ENCODE data around the gene SLC39A11. TPM values are rescaled to one million over a fixed set of nuclear protein-coding genes. Genes with fewer than 3 reads are reported as not detected.

Gene SLC39A11
- total RNA-seq, 2 experiments from 2014 or later = 17.0 to 17.3 TPM

DNA sequence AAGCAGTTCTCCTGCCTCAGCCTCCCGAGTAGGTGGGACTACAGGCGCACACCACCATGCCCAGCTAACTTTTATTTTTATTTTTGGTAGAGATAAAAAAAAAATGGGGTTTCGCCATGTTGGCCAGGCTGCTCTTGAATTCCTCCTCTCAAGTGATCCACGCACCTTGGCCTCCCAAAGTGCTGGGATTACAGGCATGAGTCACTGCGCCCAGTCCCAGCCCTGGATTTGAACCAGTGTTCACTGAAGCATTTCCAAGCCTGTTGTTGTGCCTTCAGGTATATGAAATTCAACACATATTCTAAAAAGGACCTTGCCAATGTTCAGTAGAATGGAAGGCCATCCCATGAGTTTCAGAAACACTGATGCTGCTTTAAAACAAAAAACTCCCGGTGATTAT is 165.3 kb downstream of the SLC39A11 start:
- Mint-ChIP-seq H3K4me1 (peaks cover 15% of the 10 kb centered on the region), H3K27ac (no peak overlapping the region), H3K9me3 (no peaks in the 10 kb centered on the region), H3K27me3 (no peaks in the 10 kb centered on the region), H3K4me3 (no peak overlapping the region), H3K36me3 (ENCODE audit: low read depth) (no peaks in the 10 kb centered on the region)
- ChIA-PET POLR2A (no interaction called here), CTCF (no interaction called here)
- no peak for DNase-seq

DNA sequence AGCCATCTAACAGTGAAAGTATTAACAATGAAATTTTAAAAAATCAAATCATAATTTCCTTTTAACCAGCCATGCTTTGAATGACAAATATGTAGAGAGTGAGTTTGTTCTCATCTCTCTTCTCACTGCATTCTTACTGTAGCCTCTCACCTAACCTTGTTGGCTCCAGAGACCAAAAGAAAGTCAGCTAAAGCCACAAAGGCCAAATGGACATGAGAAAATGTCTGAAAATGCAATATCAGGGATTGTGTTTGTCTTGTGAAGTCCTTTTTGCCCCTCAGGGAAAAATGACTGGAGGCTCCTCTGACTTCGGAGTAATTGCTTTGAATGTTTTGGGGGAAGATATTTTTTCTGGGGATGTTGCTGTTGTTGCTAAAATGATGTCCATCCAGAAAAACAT is 166.3 kb downstream of the SLC39A11 start:
- Mint-ChIP-seq H3K27ac (no peak overlapping the region), H3K4me3 (no peak overlapping the region), H3K36me3 (ENCODE audit: low read depth) (no peaks in the 10 kb centered on the region), H3K9me3 (no peaks in the 10 kb centered on the region), H3K27me3 (no peaks in the 10 kb centered on the region), H3K4me1 (peaks cover 6% of the 10 kb centered on the region)
- DNase-seq = no peak
- ChIA-PET POLR2A (no interaction called here), CTCF (no interaction called here)

DNA sequence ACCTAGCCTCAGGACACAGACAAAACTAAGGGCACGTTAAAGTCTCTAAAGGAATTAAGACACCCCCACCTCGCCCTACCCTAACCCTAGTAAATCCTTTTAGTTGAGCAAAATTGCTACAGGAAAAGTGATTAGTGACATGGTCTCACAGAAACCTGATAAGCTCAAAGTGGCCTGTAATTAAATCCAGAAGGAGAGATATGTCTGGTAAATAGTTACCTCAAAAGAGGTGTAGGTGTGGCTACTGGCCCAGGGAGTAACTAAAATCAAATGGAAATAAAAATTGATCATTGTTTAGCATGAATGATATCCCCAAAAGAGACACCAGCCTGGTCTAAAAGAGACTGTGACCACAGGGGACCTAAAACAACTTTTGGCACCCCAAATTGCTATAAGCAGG is 168.3 kb downstream of the SLC39A11 start:
- DNase-seq = no peak
- no peaks in the 10 kb centered on the region for H3K36me3 Mint-ChIP-seq (ENCODE audit: low read depth)
- CTCF ChIA-PET = no interaction called here
- no peaks in the 10 kb centered on the region for H3K9me3 Mint-ChIP-seq
- H3K4me1 Mint-ChIP-seq = no peaks in the 10 kb centered on the region
- no peak overlapping the region for H3K4me3 Mint-ChIP-seq
- no peak overlapping the region for H3K27ac Mint-ChIP-seq
- no peaks in the 10 kb centered on the region for H3K27me3 Mint-ChIP-seq
- POLR2A ChIA-PET = no interaction called here

DNA sequence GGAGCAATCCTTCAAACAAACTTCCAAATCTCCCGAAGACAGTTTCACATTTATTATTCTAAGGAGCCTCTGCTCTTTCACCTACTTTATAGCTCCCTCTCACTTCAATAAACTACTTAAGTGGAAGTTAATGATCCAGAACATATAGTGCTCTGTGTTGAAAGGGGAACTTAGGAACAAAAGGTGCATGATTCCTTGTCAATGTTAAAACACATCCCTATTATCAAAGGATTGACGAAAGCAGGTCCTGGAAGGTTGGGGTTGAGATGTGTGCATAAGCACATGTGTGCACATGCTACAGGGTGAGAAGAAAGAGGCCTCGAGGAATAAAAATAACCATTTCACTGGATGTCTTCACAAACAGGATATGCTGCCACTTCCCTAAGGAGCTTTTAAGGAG is 170.3 kb downstream of the SLC39A11 start:
- H3K4me3 Mint-ChIP-seq = no peak overlapping the region
- DNase-seq = no peak
- no peaks in the 10 kb centered on the region for H3K9me3 Mint-ChIP-seq
- no peaks in the 10 kb centered on the region for H3K27me3 Mint-ChIP-seq
- ChIA-PET POLR2A (no interaction called here), CTCF (no interaction called here)
- H3K27ac Mint-ChIP-seq = no peak overlapping the region
- no peaks in the 10 kb centered on the region for H3K4me1 Mint-ChIP-seq
- no peaks in the 10 kb centered on the region for H3K36me3 Mint-ChIP-seq (ENCODE audit: low read depth)

DNA sequence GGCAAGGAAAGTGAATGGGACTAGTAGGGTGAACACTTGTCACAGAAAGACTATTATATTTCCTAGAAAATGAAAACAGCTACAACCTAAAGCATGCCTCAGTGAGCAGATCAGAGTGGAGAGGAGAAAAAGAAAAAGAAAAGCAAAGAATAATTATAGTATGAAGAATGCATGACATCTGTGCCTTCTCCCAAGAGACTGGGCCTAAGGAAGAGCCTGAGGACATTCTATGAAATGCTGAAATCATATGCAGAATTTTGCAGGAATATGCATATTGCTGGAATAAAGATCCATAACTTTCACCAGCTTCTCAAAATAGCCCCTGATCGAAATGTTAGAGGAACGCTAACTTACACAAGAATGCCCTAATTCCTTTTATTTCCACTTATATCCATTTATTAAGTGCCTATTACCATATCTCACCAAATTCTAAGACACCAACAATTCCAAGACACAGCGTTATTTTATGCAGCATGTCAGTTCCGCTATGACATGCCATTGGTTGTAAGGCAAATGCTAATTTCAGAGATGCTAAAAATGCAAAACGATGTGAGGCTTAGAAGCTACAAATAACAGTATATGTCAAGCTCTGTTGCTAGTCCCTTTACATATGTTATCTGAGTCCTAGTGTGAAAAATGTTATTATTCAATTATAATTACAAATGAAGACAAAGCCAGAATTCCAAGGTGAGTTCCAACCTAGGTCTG is 171.0 kb downstream of the SLC39A11 start:
- no peak overlapping the region for H3K4me3 Mint-ChIP-seq
- H3K9me3 Mint-ChIP-seq = no peaks in the 10 kb centered on the region
- ChIA-PET CTCF (no interaction called here), POLR2A (no interaction called here)
- H3K27ac Mint-ChIP-seq = no peak overlapping the region
- no peaks in the 10 kb centered on the region for H3K4me1 Mint-ChIP-seq
- no peaks in the 10 kb centered on the region for H3K27me3 Mint-ChIP-seq
- H3K36me3 Mint-ChIP-seq (ENCODE audit: low read depth) = no peaks in the 10 kb centered on the region
- DNase-seq = no peak

DNA sequence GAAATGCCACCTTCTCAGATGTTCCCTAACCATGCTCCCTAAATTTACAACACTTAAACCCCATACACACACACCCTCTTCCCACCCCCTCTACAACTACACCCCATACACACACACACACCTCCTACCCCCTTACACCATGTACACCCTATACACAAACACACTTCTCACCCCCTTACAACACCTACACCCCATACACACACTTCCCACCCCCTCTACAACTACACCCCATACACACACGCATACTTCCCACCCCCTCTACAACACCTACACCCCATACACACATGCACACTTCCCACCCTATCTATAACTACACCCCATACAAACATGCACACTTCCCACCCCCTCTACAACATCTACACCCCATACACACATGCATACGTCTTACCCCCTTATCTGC is 172.0 kb downstream of the SLC39A11 start:
- H3K27me3 Mint-ChIP-seq = no peaks in the 10 kb centered on the region
- no peak for DNase-seq
- no peaks in the 10 kb centered on the region for H3K36me3 Mint-ChIP-seq (ENCODE audit: low read depth)
- ChIA-PET CTCF (no interaction called here), POLR2A (no interaction called here)
- no peak overlapping the region for H3K27ac Mint-ChIP-seq
- no peak overlapping the region for H3K4me3 Mint-ChIP-seq
- no peaks in the 10 kb centered on the region for H3K4me1 Mint-ChIP-seq
- H3K9me3 Mint-ChIP-seq = no peaks in the 10 kb centered on the region

DNA sequence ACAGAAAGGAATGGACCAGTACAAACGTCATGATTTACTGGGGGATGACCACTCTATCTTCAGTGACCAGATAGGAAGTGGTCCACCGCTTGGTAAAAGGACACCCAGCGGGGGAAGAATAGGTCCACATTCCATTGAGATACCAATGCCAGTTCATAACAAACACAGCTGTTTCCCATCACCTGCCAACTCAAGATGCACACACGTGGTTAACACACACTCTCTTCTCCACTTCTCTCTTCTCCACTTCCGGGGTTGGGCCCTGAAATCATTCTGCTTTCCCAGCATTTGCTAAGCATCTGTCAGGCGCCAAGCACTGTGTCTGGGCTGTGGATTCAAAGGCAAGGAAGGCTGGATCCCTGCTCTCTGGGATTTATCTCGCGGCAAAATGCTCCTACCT is 175.5 kb downstream of the SLC39A11 start:
- no peaks in the 10 kb centered on the region for H3K27me3 Mint-ChIP-seq
- no peak for DNase-seq
- no peaks in the 10 kb centered on the region for H3K4me1 Mint-ChIP-seq
- CTCF ChIA-PET = no interaction called here
- H3K27ac Mint-ChIP-seq = no peak overlapping the region
- H3K9me3 Mint-ChIP-seq = no peaks in the 10 kb centered on the region
- H3K4me3 Mint-ChIP-seq = no peak overlapping the region
- no peaks in the 10 kb centered on the region for H3K36me3 Mint-ChIP-seq (ENCODE audit: low read depth)
- POLR2A ChIA-PET = no interaction called here

DNA sequence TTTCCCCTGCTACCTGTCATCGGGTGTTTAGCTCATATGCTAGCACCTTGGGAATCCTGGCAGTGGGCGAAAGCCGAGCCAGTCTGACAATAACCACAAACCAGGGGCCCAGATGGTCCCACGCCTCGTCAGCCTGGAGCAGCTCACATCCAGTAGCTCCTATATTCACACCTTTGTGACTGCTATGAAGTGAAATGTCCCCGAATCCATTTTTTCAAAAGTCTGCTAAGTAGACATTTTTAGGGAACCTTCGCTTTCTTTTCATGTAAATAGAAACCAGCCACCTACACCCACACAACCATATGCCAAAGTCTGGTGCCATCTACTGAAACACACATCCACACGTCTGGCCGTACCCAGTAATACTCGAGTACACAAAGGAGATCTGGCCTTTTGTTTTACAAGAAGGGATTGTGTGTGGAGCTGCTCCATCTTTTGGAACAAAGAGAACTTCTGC is 176.8 kb downstream of the SLC39A11 start:
- CTCF ChIA-PET = interaction anchor here (0.7 to 1.4 kb wide), 2 partner anchors 188 to 359 kb away, joined by 3 to 4 read pairs; no protein-coding TSS in a partner anchor
- H3K4me1 Mint-ChIP-seq = no peaks in the 10 kb centered on the region
- H3K27ac Mint-ChIP-seq = no peak overlapping the region
- POLR2A ChIA-PET = no interaction called here
- no peaks in the 10 kb centered on the region for H3K9me3 Mint-ChIP-seq
- DNase-seq = no peak
- no peak overlapping the region for H3K4me3 Mint-ChIP-seq
- no peaks in the 10 kb centered on the region for H3K27me3 Mint-ChIP-seq
- no peaks in the 10 kb centered on the region for H3K36me3 Mint-ChIP-seq (ENCODE audit: low read depth)

DNA sequence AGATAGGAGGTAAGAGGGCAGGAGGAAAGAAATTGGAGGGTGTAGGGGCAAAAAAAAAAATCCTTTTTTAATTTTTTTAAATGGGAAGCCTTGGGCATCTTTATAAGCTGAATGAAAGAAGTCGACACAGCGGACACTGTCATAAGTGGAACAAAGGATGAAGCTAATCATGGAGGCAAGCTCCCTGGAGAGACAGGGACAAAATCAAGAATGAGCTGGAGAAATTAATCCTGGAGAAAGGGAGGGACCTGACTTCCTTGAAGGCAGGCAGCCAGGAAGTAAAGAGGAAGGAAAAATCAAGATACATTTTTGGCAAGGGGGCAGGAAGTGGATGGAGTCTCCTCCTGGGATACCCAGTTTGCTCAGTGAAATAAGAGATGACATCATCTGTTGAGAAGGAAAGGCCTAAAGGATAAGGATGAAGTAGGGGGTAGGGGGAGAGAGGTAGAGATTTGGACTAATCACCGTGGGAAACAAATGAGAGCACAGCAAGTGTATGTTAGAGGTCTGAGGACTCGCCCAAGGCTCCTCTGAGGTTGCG is 179.3 kb downstream of the SLC39A11 start:
- H3K9me3 Mint-ChIP-seq = no peaks in the 10 kb centered on the region
- no peaks in the 10 kb centered on the region for H3K27me3 Mint-ChIP-seq
- no peak overlapping the region for H3K4me3 Mint-ChIP-seq
- no peak overlapping the region for H3K27ac Mint-ChIP-seq
- CTCF ChIA-PET = no interaction called here
- H3K4me1 Mint-ChIP-seq = no peaks in the 10 kb centered on the region
- no peak for DNase-seq
- no peaks in the 10 kb centered on the region for H3K36me3 Mint-ChIP-seq (ENCODE audit: low read depth)
- POLR2A ChIA-PET = no interaction called here

DNA sequence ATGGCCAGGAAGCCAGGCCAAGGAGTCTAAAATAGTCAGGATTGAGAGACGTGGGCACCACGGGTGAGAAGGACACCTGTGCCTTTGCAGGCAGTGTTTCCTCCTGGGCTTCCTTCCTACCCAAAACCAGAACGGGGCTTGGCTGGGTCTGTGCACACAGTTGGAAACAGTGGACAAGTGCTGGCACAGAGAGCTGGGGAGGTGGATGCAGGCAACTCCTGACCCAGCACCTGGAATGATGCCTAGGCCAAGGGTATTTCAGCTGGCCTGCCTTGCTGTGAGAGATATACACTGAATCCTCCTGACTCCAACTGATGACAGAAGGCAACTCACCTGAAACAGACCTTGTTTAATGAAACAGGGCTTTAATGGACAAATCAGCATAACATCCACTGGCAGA is 186.2 kb downstream of the SLC39A11 start:
- ChIA-PET CTCF (no interaction called here), POLR2A (no interaction called here)
- no peaks in the 10 kb centered on the region for H3K4me1 Mint-ChIP-seq
- H3K27ac Mint-ChIP-seq = no peak overlapping the region
- DNase-seq = no peak
- no peak overlapping the region for H3K4me3 Mint-ChIP-seq
- H3K27me3 Mint-ChIP-seq = no peaks in the 10 kb centered on the region
- no peaks in the 10 kb centered on the region for H3K9me3 Mint-ChIP-seq
- no peaks in the 10 kb centered on the region for H3K36me3 Mint-ChIP-seq (ENCODE audit: low read depth)

DNA sequence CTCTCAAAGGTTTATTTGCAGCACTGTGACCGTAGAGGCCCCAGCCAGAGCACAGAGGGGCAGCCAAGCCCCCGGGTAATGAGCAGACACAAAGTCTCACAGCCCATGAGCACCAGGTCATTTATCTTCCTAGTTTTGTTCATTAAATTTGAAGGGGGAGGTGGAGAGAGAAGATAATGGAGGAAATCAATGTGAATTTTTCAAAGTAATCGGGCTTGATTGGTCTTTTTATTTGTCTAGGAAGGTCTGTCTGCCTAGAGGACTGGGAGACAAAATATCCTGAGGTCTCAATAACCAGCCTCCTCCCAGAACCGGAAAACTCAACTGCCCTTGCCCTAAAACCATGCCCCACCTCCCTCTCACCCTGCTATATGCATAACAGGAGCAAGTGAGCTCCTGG is 189.0 kb downstream of the SLC39A11 start:
- H3K4me3 Mint-ChIP-seq = no peak overlapping the region
- POLR2A ChIA-PET = no interaction called here
- H3K36me3 Mint-ChIP-seq (ENCODE audit: low read depth) = no peaks in the 10 kb centered on the region
- CTCF ChIA-PET = no interaction called here
- no peaks in the 10 kb centered on the region for H3K9me3 Mint-ChIP-seq
- no peaks in the 10 kb centered on the region for H3K4me1 Mint-ChIP-seq
- no peak overlapping the region for H3K27ac Mint-ChIP-seq
- no peak for DNase-seq
- no peaks in the 10 kb centered on the region for H3K27me3 Mint-ChIP-seq

DNA sequence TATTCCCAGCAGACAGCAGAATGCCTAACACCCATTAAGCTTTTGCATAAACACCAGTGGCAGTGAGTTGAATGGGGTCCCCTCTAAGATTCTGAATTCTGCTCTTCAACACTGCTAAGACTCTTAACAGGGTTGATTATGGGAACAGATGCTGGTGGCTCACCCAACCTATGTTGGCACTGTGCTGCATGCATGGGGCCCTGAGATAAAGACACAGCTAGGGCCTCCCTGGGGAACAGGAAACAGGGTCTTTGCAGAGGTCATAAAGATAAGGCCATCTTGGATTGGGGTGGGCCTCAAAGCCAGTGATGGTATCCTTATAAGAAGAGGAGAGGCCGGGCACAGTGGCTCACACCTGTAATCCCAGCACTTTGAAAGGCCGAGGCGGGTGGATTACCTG is 190.8 kb downstream of the SLC39A11 start:
- Mint-ChIP-seq H3K4me3 (no peak overlapping the region), H3K9me3 (no peaks in the 10 kb centered on the region), H3K27ac (no peak overlapping the region), H3K36me3 (ENCODE audit: low read depth) (no peaks in the 10 kb centered on the region), H3K27me3 (no peaks in the 10 kb centered on the region), H3K4me1 (no peaks in the 10 kb centered on the region)
- no peak for DNase-seq
- ChIA-PET POLR2A (no interaction called here), CTCF (no interaction called here)

DNA sequence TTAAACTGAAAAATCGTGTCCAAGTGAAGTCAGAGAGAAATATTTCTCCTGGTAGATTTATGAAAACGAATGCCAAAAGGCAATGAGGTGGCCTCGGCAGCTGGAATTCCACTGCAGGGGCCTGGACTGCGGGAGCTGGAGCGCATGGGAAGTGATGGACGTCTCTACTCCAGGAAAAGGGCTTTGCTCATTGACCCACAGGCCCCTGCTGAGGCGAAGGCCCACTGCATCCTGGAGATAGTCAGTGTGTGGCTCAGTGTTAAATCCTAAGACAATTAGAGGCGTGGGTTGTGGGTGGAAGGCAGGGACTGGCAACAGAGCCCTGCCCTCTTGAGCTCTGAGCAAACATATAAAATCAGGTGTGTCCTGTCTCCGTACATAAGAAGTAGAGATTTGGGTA is 191.4 kb downstream of the SLC39A11 start:
- no peaks in the 10 kb centered on the region for H3K9me3 Mint-ChIP-seq
- ChIA-PET POLR2A (no interaction called here), CTCF (no interaction called here)
- H3K27ac Mint-ChIP-seq = no peak overlapping the region
- H3K36me3 Mint-ChIP-seq (ENCODE audit: low read depth) = no peaks in the 10 kb centered on the region
- H3K4me3 Mint-ChIP-seq = no peak overlapping the region
- no peaks in the 10 kb centered on the region for H3K27me3 Mint-ChIP-seq
- H3K4me1 Mint-ChIP-seq = no peaks in the 10 kb centered on the region
- DNase-seq = no peak

DNA sequence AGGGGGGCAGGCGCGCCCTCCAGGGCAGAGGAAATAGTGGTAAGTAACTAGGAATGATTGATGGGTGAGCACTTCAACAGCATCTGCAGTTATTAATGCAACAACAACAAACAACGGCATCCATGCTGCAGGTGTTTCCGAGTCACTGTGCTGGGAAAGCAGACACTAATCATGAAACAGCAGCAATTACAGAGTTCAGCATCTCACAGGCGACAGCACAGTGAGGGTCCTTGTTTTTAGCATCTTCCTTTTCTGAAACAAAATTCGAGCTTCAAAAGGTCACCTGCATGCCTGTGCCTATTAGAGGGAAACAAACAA is 191.9 kb downstream of the SLC39A11 start:
- H3K4me1 Mint-ChIP-seq = no peaks in the 10 kb centered on the region
- H3K9me3 Mint-ChIP-seq = no peaks in the 10 kb centered on the region
- CTCF ChIA-PET = no interaction called here
- no peak overlapping the region for H3K27ac Mint-ChIP-seq
- POLR2A ChIA-PET = no interaction called here
- no peak overlapping the region for H3K4me3 Mint-ChIP-seq
- no peaks in the 10 kb centered on the region for H3K36me3 Mint-ChIP-seq (ENCODE audit: low read depth)
- no peak for DNase-seq
- H3K27me3 Mint-ChIP-seq = no peaks in the 10 kb centered on the region

Data from activated CD4-positive, alpha-beta memory T cell treated with anti-CD3 and anti-CD28 coated beads, Interleukin-2, amount 10 ng/mL, durations not matched to agents 7 days and 5 days (primary cell).